Neural progenitor cell (in vitro differentiated cells): ENCODE results near the gene ADAM10. TPM values are rescaled to one million over a fixed set of nuclear protein-coding genes. Genes with fewer than 3 reads are reported as not detected.

Experiments
- DNase-seq: peaks from one replicate; pipeline ENCODE4 v3.0.0-alpha.2; 2016; ENCODE audit warnings: low spot score
- H2AFZ ChIP-seq: fragments of 200-600 bp; sonication (generic); replicated peaks from 2 replicates; pipeline ENCODE4 v1.6.1; 2016; ENCODE audit warnings: antibody characterized with exemption
- H3F3A ChIP-seq: fragments of 200-600 bp; sonication (generic); 2 replicates; pipeline ENCODE4 v1.6.1; 2016; ENCODE audit warnings: antibody characterized with exemption, low read depth
- H3K27ac ChIP-seq: fragments of 200-600 bp; sonication (generic); 2 replicates; pipeline ENCODE4 v1.5.1; 2016; ENCODE audit warnings: mild to moderate bottlenecking
- H3K27me3 ChIP-seq: fragments of 200-600 bp; sonication (generic); 2 replicates; pipeline ENCODE4 v1.6.1; 2016; ENCODE audit warnings: mild to moderate bottlenecking, moderate library complexity
- H3K36me3 ChIP-seq: fragments of 200-600 bp; sonication (generic); 2 replicates; pipeline ENCODE4 v1.5.1; 2016
- H3K4me1 ChIP-seq: fragments of 200-600 bp; sonication (generic); 2 replicates; pipeline ENCODE4 v1.6.1; 2016; ENCODE audit warnings: mixed run types
- H3K4me2 ChIP-seq: fragments of 200-600 bp; sonication (generic); 2 replicates; pipeline ENCODE4 v1.6.1; 2016
- H3K4me3 ChIP-seq: fragments of 200-600 bp; sonication (generic); 2 replicates; pipeline ENCODE4 v1.5.1; 2016
- H3K79me2 ChIP-seq: fragments of 200-600 bp; sonication (generic); 2 replicates; pipeline ENCODE4 v1.6.1; 2016; ENCODE audit warnings: low read depth
- H3K9ac ChIP-seq: fragments of 200-600 bp; sonication (generic); 2 replicates; pipeline ENCODE4 v1.6.1; 2016
- H3K9me3 ChIP-seq: fragments of 200-600 bp; sonication (generic); 2 replicates; pipeline ENCODE4 v1.5.1; 2016; ENCODE audit warnings: low read depth
- H4K20me1 ChIP-seq: fragments of 200-600 bp; sonication (generic); 2 replicates; pipeline ENCODE4 v1.6.1; 2016; ENCODE audit warnings: low read depth
- H3K27ac Mint-ChIP-seq: 3 replicates; pipeline ENCODE4 v1.8.0; 2021; ENCODE audit warnings: mixed read lengths
- H3K27me3 Mint-ChIP-seq: 2 replicates; pipeline ENCODE4 v1.8.0; 2022; ENCODE audit warnings: low read depth, mild to moderate bottlenecking, inconsistent platforms, moderate library complexity, mixed read lengths; ENCODE audit not compliant: insufficient read depth
- H3K36me3 Mint-ChIP-seq: 3 replicates; pipeline ENCODE4 v1.8.0; 2021; ENCODE audit warnings: mixed read lengths
- H3K4me1 Mint-ChIP-seq: 3 replicates; pipeline ENCODE4 v1.8.0; 2021; ENCODE audit warnings: mixed read lengths
- H3K4me3 Mint-ChIP-seq: 3 replicates; pipeline ENCODE4 v1.8.0; 2021; ENCODE audit warnings: mild to moderate bottlenecking, moderate library complexity, mixed read lengths
- H3K9me3 Mint-ChIP-seq: 3 replicates; pipeline ENCODE4 v1.8.0; 2020; ENCODE audit warnings: mixed read lengths
- EZH2 ChIP-seq: fragments of 200-600 bp; sonication (generic); IDR thresholded peaks from 2 replicates; pipeline ENCODE4 v1.6.1; 2017; ENCODE audit warnings: antibody characterized with exemption, mild to moderate bottlenecking, moderate library complexity
- EZH2phosphoT487 ChIP-seq: fragments of 200-600 bp; sonication (generic); IDR thresholded peaks from 2 replicates; pipeline ENCODE4 v1.6.1; 2017; ENCODE audit warnings: antibody characterized with exemption
- total RNA-seq: library from RNA; depleted of rRNA; stranded (reverse); fragments of >200 nt; gene quantifications from 2 replicates; pipeline ENCODE4 v1.2.3, GENCODE V29; 2015; ENCODE audit warnings: low replicate concordance
- TF ChIP-seq, protein P1 (sequence below): fragments of 200-600 bp; sonication (generic); IDR thresholded peaks from 2 replicates; pipeline ENCODE4 v1.5.1; 2017; ENCODE audit warnings: antibody characterized with exemption, mild to moderate bottlenecking

Gene ADAM10
- total RNA-seq, 1 donor from 2014 or later: 153 TPM

- H3K4me3 Mint-ChIP-seq: no peak overlapping the region
- H3K27ac Mint-ChIP-seq: peak overlapping the region; percentile 53
These were observed 16.7 kb downstream of the ADAM10 start for GRCh38 chr15:58732625-58733363.

GRCh38 chr15:58731756-58732535 is 17.6 kb downstream of the ADAM10 start:
- no peak overlapping the region for H3K27ac Mint-ChIP-seq
- no peak for TF ChIP-seq EZH2phosphoT487
- TF ChIP-seq EZH2: no peak
- TF ChIP-seq, protein P1, sequence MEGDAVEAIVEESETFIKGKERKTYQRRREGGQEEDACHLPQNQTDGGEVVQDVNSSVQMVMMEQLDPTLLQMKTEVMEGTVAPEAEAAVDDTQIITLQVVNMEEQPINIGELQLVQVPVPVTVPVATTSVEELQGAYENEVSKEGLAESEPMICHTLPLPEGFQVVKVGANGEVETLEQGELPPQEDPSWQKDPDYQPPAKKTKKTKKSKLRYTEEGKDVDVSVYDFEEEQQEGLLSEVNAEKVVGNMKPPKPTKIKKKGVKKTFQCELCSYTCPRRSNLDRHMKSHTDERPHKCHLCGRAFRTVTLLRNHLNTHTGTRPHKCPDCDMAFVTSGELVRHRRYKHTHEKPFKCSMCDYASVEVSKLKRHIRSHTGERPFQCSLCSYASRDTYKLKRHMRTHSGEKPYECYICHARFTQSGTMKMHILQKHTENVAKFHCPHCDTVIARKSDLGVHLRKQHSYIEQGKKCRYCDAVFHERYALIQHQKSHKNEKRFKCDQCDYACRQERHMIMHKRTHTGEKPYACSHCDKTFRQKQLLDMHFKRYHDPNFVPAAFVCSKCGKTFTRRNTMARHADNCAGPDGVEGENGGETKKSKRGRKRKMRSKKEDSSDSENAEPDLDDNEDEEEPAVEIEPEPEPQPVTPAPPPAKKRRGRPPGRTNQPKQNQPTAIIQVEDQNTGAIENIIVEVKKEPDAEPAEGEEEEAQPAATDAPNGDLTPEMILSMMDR: no peak
- H3K36me3 Mint-ChIP-seq: peaks cover 36% of the 10 kb centered on the region
- Histone ChIP-seq H3K9me3 (no peaks in the 10 kb centered on the region), H3K4me2 (no peak overlapping the region), H3K79me2 (peaks cover 100% of the 10 kb centered on the region), H3K4me1 (peaks cover 2% of the 10 kb centered on the region), H3K9ac (no peak overlapping the region), H3K4me3 (no peak overlapping the region), H3K36me3 (no peaks in the 10 kb centered on the region), H4K20me1 (peaks cover 58% of the 10 kb centered on the region), H2AFZ (no peak overlapping the region), H3F3A (no peaks in the 10 kb centered on the region), H3K27ac (no peak overlapping the region), H3K27me3 (no peaks in the 10 kb centered on the region)
- peaks cover 14% of the 10 kb centered on the region for H3K4me1 Mint-ChIP-seq
- H3K4me3 Mint-ChIP-seq: no peak overlapping the region
- H3K9me3 Mint-ChIP-seq: peaks cover 7% of the 10 kb centered on the region
- H3K27me3 Mint-ChIP-seq: no peaks in the 10 kb centered on the region
- DNase-seq: no peak

More at GRCh38 chr15:58732625-58733363, 16.7 kb downstream of the ADAM10 start:
- Mint-ChIP-seq H3K36me3 (peaks cover 32% of the 10 kb centered on the region), H3K9me3 (peaks cover 7% of the 10 kb centered on the region), H3K4me1 (peaks cover 14% of the 10 kb centered on the region), H3K27me3 (no peaks in the 10 kb centered on the region)
- H4K20me1 ChIP-seq: peaks cover 67% of the 10 kb centered on the region
- no peak for TF ChIP-seq EZH2phosphoT487
- TF ChIP-seq EZH2: no peak
- TF ChIP-seq, protein P1: no peak
- H3K27ac ChIP-seq: no peak overlapping the region
- no peak for DNase-seq
- no peaks in the 10 kb centered on the region for H3K27me3 ChIP-seq
- H3K4me1 ChIP-seq: peaks cover 2% of the 10 kb centered on the region
- no peak overlapping the region for H3K4me3 ChIP-seq
- H3K9me3 ChIP-seq: no peaks in the 10 kb centered on the region
- no peaks in the 10 kb centered on the region for H3K36me3 ChIP-seq
- H3K4me2 ChIP-seq: no peak overlapping the region
- no peak overlapping the region for H3K9ac ChIP-seq
- H3K79me2 ChIP-seq: peaks cover 100% of the 10 kb centered on the region
- no peak overlapping the region for H2AFZ ChIP-seq
- no peaks in the 10 kb centered on the region for H3F3A ChIP-seq

- H3K27me3 Mint-ChIP-seq: peaks cover 2% of the 10 kb centered on the region
- Histone ChIP-seq H3F3A (no peaks in the 10 kb centered on the region), H3K27me3 (no peaks in the 10 kb centered on the region), H3K79me2 (peaks cover 100% of the 10 kb centered on the region), H3K9ac (no peak overlapping the region), H4K20me1 (peaks cover 57% of the 10 kb centered on the region), H2AFZ (no peak overlapping the region), H3K27ac (no peak overlapping the region), H3K4me3 (no peak overlapping the region), H3K9me3 (no peaks in the 10 kb centered on the region), H3K4me2 (no peak overlapping the region), H3K4me1 (no peaks in the 10 kb centered on the region), H3K36me3 (no peaks in the 10 kb centered on the region)
- no peak for DNase-seq
- peaks cover 2% of the 10 kb centered on the region for H3K4me1 Mint-ChIP-seq
- peaks cover 9% of the 10 kb centered on the region for H3K9me3 Mint-ChIP-seq
- TF ChIP-seq, protein P1: no peak
- TF ChIP-seq EZH2 (no peak), EZH2phosphoT487 (no peak)
- peaks cover 33% of the 10 kb centered on the region for H3K36me3 Mint-ChIP-seq
- no peak overlapping the region for H3K4me3 Mint-ChIP-seq
- no peak overlapping the region for H3K27ac Mint-ChIP-seq
These were observed 22.6 kb downstream of the ADAM10 start for GRCh38 chr15:58726867-58727266.
